Large intestine (tissue), 3 donors: ENCODE data around the gene PLSCR3. TPM values are rescaled to one million over a fixed set of nuclear protein-coding genes. Genes with fewer than 3 reads are reported as not detected.

ENCODE experiments used
- DNase-seq, 2 donors: peaks; one replicate each; pipeline versions ENCODE4 v3.0.0 to v3.0.0-alpha.2; 2013
- H3K27ac ChIP-seq: one replicate; pipeline ENCODE4 v1.5.1; 2013; ENCODE audit warnings: low read length
- H3K27me3 ChIP-seq: 2 replicates; pipeline ENCODE4 v1.6.1; 2013; ENCODE audit warnings: low read length; ENCODE audit not compliant: control insufficient read depth, insufficient read depth
- H3K36me3 ChIP-seq: 2 replicates; pipeline ENCODE4 v1.6.1; 2013; ENCODE audit warnings: low read length; ENCODE audit not compliant: control insufficient read depth, insufficient read depth
- H3K4me1 ChIP-seq: one replicate; pipeline ENCODE4 v1.6.1; 2013; ENCODE audit warnings: low read length; ENCODE audit not compliant: control insufficient read depth, insufficient read depth
- H3K4me3 ChIP-seq: one replicate; pipeline ENCODE4 v1.5.1; 2013; ENCODE audit warnings: low read length
- H3K9me3 ChIP-seq: one replicate; pipeline ENCODE4 v1.6.1; 2013; ENCODE audit warnings: mild to moderate bottlenecking, low read depth, low read length, moderate library complexity; ENCODE audit not compliant: control insufficient read depth
- WGBS: methylation state at CpG from one replicate; pipeline ENCODE4 v1.1.5; 2013; ENCODE audit warnings: low lambda C conversion rate; ENCODE audit not compliant: insufficient coverage; 5-methylcytosine and 5-hydroxymethylcytosine counted together
- polyA plus RNA-seq: library from polyadenylated mRNA; unstranded; fragments of 120-200 nt; gene quantifications from one replicate; pipeline ENCODE4 v1.2.1, GENCODE V29; 2013

The PLSCR3 gene
- polyA plus RNA-seq, 1 donor: 16.9 TPM

GRCh38 chr17:7357381-7357780, 36.9 kb downstream of the PLSCR3 start:
- Histone ChIP-seq H3K36me3 (no peaks in the 10 kb centered on the region), H3K4me3 (no peak overlapping the region), H3K9me3 (no peaks in the 10 kb centered on the region), H3K27me3 (peaks cover 8% of the 10 kb centered on the region), H3K4me1 (peaks cover 13% of the 10 kb centered on the region), H3K27ac (no peak overlapping the region)
- DNase-seq: no peak
- WGBS: 100% methylated on average over 1 of the region's 2 CpGs

- no peak for DNase-seq
- H3K27ac ChIP-seq: no peak overlapping the region
- no peak overlapping the region for H3K4me3 ChIP-seq
- no CpG with 5 or more reads among the region's 8 CpGs for WGBS
- H3K36me3 ChIP-seq: no peaks in the 10 kb centered on the region
- H3K27me3 ChIP-seq: peaks cover 5% of the 10 kb centered on the region
- H3K4me1 ChIP-seq: peaks cover 13% of the 10 kb centered on the region
- H3K9me3 ChIP-seq: peaks cover 4% of the 10 kb centered on the region
These were observed 37.6 kb downstream of the PLSCR3 start for GRCh38 chr17:7356756-7357155.

- DNase-seq: peak; percentile 77
- Histone ChIP-seq H3K36me3 (no peaks in the 10 kb centered on the region), H3K4me1 (peaks cover 13% of the 10 kb centered on the region), H3K4me3 (no peak overlapping the region), H3K27me3 (peaks cover 4% of the 10 kb centered on the region), H3K9me3 (peaks cover 4% of the 10 kb centered on the region), H3K27ac (no peak overlapping the region)
- no CpG with 5 or more reads among the region's 12 CpGs for WGBS
These were observed 38.2 kb downstream of the PLSCR3 start for GRCh38 chr17:7356072-7356549.

- no CpG with 5 or more reads among the region's 8 CpGs for WGBS
- no peak for DNase-seq
- Histone ChIP-seq H3K4me3 (no peak overlapping the region), H3K27me3 (peaks cover 4% of the 10 kb centered on the region), H3K4me1 (peaks cover 13% of the 10 kb centered on the region), H3K9me3 (peaks cover 4% of the 10 kb centered on the region), H3K36me3 (no peaks in the 10 kb centered on the region), H3K27ac (no peak overlapping the region)
These were observed 38.8 kb downstream of the PLSCR3 start for GRCh38 chr17:7355573-7355972.

- Histone ChIP-seq H3K27me3 (peaks cover 4% of the 10 kb centered on the region), H3K36me3 (no peaks in the 10 kb centered on the region), H3K9me3 (peaks cover 4% of the 10 kb centered on the region), H3K4me1 (peaks cover 13% of the 10 kb centered on the region), H3K4me3 (no peak within 1 kb of the TSS), H3K27ac (no peak within 1 kb of the TSS)
- DNase-seq: no peak
- no CpG with 5 or more reads among the region's 10 CpGs for WGBS
These were observed 39.3 kb downstream of the PLSCR3 start, which contains the start of gene TMEM95 for GRCh38 chr17:7355053-7355452. TMEM95 (plus strand) TSS chr17:7355156; CDS start chr17:7355205, 49 bp downstream.

- peaks cover 19% of the 10 kb centered on the region for H3K4me1 ChIP-seq
- DNase-seq: peak in 1 of 2 donors; percentile 29
- H3K27ac ChIP-seq: no peak overlapping the region
- no CpG with 5 or more reads among the region's 9 CpGs for WGBS
- no peaks in the 10 kb centered on the region for H3K36me3 ChIP-seq
- peaks cover 4% of the 10 kb centered on the region for H3K27me3 ChIP-seq
- peaks cover 4% of the 10 kb centered on the region for H3K9me3 ChIP-seq
- H3K4me3 ChIP-seq: no peak overlapping the region
These were observed 40.0 kb downstream of the PLSCR3 start for GRCh38 chr17:7354262-7354843.

GRCh38 chr17:7352910-7353635, 41.3 kb downstream of the PLSCR3 start:
- Histone ChIP-seq H3K27ac (no peak overlapping the region), H3K4me1 (peaks cover 29% of the 10 kb centered on the region), H3K36me3 (no peaks in the 10 kb centered on the region), H3K9me3 (peaks cover 4% of the 10 kb centered on the region), H3K27me3 (peaks cover 4% of the 10 kb centered on the region), H3K4me3 (peak overlapping the region; percentile 100)
- no peak for DNase-seq
- WGBS: no CpG with 5 or more reads among the region's 37 CpGs

GRCh38 chr17:7352503-7352889, 41.8 kb downstream of the PLSCR3 start:
- Histone ChIP-seq H3K27me3 (peaks cover 4% of the 10 kb centered on the region), H3K27ac (peak overlapping the region; percentile 100), H3K4me3 (peak overlapping the region; percentile 100), H3K9me3 (peaks cover 4% of the 10 kb centered on the region), H3K4me1 (peaks cover 31% of the 10 kb centered on the region), H3K36me3 (no peaks in the 10 kb centered on the region)
- WGBS: no CpG with 5 or more reads among the region's 10 CpGs
- DNase-seq: no peak

- no peaks in the 10 kb centered on the region for H3K36me3 ChIP-seq
- DNase-seq: peak; percentile 82 to 95
- peaks cover 4% of the 10 kb centered on the region for H3K27me3 ChIP-seq
- peak within 1 kb of the TSS; percentile 100 for H3K4me3 ChIP-seq
- peaks cover 31% of the 10 kb centered on the region for H3K4me1 ChIP-seq
- H3K27ac ChIP-seq: peak within 1 kb of the TSS; percentile 100
- peaks cover 4% of the 10 kb centered on the region for H3K9me3 ChIP-seq
- no CpG with 5 or more reads among the region's 91 CpGs for WGBS
These were observed 42.4 kb downstream of the PLSCR3 start, which contains the start of gene KCTD11 for GRCh38 chr17:7351665-7352502. KCTD11 (plus strand) TSS chr17:7352162.
